HG02884 (cell line): ENCODE data around the gene INSC.
A peak's percentile ranks its signal among the peaks of the same experiment; 100 is the strongest.

Experiments
- ATAC-seq: cut with Tn5 transposase; IDR thresholded peaks from one replicate; pipeline ENCODE4 v1.9.1; 2021; ENCODE audit warnings: mild to moderate bottlenecking, moderate library complexity; ENCODE audit not compliant: unreplicated experiment

INSC gene

GRCh38 chr11:15146271-15147003 lies 31.7 kb downstream of the INSC start:
- no peak for ATAC-seq

GRCh38 chr11:15148169-15148568 lies 33.4 kb downstream of the INSC start:
- ATAC-seq, result no peak

- ATAC-seq, result no peak
Observed at GRCh38 chr11:15149050-15149449, 34.3 kb downstream of the INSC start.

GRCh38 chr11:15150507-15150906 lies 35.8 kb downstream of the INSC start:
- no peak for ATAC-seq

- no peak for ATAC-seq
Observed at GRCh38 chr11:15153231-15153630, 38.5 kb downstream of the INSC start.

GRCh38 chr11:15157181-15157580 lies 42.5 kb downstream of the INSC start:
- ATAC-seq, result no peak

- ATAC-seq, result no peak
Observed at GRCh38 chr11:15157606-15158137, 42.9 kb downstream of the INSC start.

GRCh38 chr11:15158351-15159015 lies 43.8 kb downstream of the INSC start:
- ATAC-seq, result no peak

GRCh38 chr11:15159085-15159484 lies 44.4 kb downstream of the INSC start:
- peak; percentile 82 for ATAC-seq

GRCh38 chr11:15161790-15162189 lies 47.1 kb downstream of the INSC start:
- no peak for ATAC-seq

GRCh38 chr11:15163136-15163535 lies 48.4 kb downstream of the INSC start:
- no peak for ATAC-seq

- ATAC-seq, result no peak
Observed at GRCh38 chr11:15166204-15166603, 51.5 kb downstream of the INSC start.

- ATAC-seq, result no peak
Observed at GRCh38 chr11:15169815-15170551, 55.3 kb downstream of the INSC start.

- ATAC-seq, result no peak
Observed at GRCh38 chr11:15170698-15171097, 56.0 kb downstream of the INSC start.

GRCh38 chr11:15171956-15172355 lies 57.2 kb downstream of the INSC start:
- ATAC-seq, result no peak

GRCh38 chr11:15175831-15176230 lies 61.1 kb downstream of the INSC start:
- ATAC-seq, result no peak

GRCh38 chr11:15176646-15177163 lies 62.0 kb downstream of the INSC start:
- no peak for ATAC-seq

- no peak for ATAC-seq
Observed at GRCh38 chr11:15177491-15177890, 62.8 kb downstream of the INSC start.

- no peak for ATAC-seq
Observed at GRCh38 chr11:15178214-15178613, 63.5 kb downstream of the INSC start.

- ATAC-seq, result no peak
Observed at GRCh38 chr11:15179167-15179566, 64.4 kb downstream of the INSC start.

GRCh38 chr11:15180212-15180792 lies 65.6 kb downstream of the INSC start:
- ATAC-seq, result peak; percentile 87
